ENCODE measurements around the gene RANBP1. TPM values are rescaled to one million over a fixed set of nuclear protein-coding genes. Genes with fewer than 3 reads are reported as not detected.
A peak's percentile ranks its signal among the peaks of the same experiment; 100 is the strongest.

Gene RANBP1
- total and polyA plus RNA-seq, 9 of the 15 experiments (the other 6 are each of a cell fraction or from before 2014, with no cell fraction given): 162 to 2,891 (median 1,289) TPM

DNA sequence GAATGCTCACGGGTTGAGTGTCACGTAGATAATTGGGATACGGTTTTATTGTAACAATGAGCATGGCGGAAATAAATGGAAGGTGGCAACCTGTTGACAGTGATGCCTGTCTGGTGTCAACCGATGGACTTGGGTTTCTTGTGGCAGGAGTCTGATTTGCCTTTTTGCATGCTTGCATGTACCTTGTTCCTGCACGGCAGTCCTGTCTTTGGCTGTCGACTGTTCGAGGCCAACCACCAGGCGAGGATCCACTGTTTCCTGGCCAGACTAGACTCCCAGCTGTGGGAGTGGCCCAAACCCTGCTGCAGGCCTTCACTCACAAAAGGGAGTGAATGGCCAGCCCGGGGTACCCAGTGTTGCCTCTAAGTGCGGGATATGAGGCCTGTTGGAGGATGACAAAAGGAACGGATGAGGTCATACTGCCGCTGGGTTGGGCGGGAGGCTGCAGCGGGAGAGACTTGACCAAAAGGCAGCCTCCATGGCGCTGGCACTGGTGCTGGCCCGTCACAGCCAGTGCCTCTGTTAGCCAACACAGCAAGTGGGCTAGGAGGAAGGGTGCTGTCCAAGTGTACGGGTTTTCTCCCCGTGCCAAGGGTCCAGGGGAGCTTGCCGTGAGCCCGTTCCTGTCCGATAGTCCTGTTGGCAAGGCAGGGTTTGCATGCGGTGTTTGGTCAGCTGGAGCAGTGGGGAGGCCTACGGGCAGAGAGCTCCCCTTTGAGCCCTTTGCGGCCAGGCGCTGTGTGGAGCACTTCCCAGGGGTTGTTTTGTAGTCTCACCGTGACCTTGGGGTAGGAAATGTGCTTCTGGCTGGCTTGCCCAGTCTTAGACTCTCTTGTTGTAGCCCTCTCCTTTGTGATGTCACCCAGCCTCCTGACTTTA is 34.9 kb upstream of the RANBP1 start (continued):
- TF ChIP-seq FOXM1 (IDR thresholded peaks at IDR 0.05; ENCODE audit: low read depth) (no peak), FOXM1 (CRISPR knock-in tag; IDR thresholded peaks at IDR 0.05; ENCODE audit: low read depth) (no peak), JUN (IDR thresholded peaks at IDR 0.05; ENCODE audit: borderline replicate concordance, low read depth, low read length) (peak; percentile 95), JUN (CRISPR knock-in tag; IDR thresholded peaks at IDR 0.05; ENCODE audit: borderline replicate concordance) (no peak), ZNF644 (tag; IDR thresholded peaks at IDR 0.05; ENCODE audit: low read depth) (no peak), ZNF408 (CRISPR knock-in tag; IDR thresholded peaks at IDR 0.05; ENCODE audit: low read depth) (0 out of 2 replicates have a peak, but pooled peaks have one; percentile 46), SP2 (IDR thresholded peaks at IDR 0.05; ENCODE audit: extremely low read depth, low read depth, low read length, poor library complexity, severe bottlenecking) (peak; percentile 11), RBM39 (optimal IDR thresholded peaks at IDR 0.05; ENCODE audit: low read depth, low read length) (peak; percentile 91), ZFP1 (CRISPR knock-in tag; IDR thresholded peaks at IDR 0.05) (no peak), NR2C2 (CRISPR knock-in tag; IDR thresholded peaks at IDR 0.05) (no peak), NR2C2 (tag; IDR thresholded peaks at IDR 0.05) (no peak), ZNF165 (CRISPR knock-in tag; IDR thresholded peaks at IDR 0.05; ENCODE audit: borderline replicate concordance) (peak; percentile 1; the same call in 1 of the 2 replicates), CBFA2T2 (conservative IDR thresholded peaks at IDR 0.05) (no peak), PHF20 (IDR thresholded peaks at IDR 0.05; ENCODE audit: partially characterized antibody) (no peak), ZNF133 (CRISPR knock-in tag; IDR thresholded peaks at IDR 0.05) (peak; percentile 77; the same call in 1 of the 2 replicates), STAT5B (CRISPR knock-in tag; IDR thresholded peaks at IDR 0.05) (no peak), ZFP36 (IDR thresholded peaks at IDR 0.05; ENCODE audit: low read depth, low read length, partially characterized antibody) (peak; percentile 33), ZNF785 (CRISPR knock-in tag; IDR thresholded peaks at IDR 0.05) (no peak), SMARCB1 (IDR thresholded peaks at IDR 0.05; ENCODE audit: insufficient read length, low read depth) (no peak), MAZ (CRISPR knock-in tag; conservative IDR thresholded peaks at IDR 0.05 in 1 of 2, IDR thresholded peaks at IDR 0.05 in 1 of 2) (peak in 1 of 2 experiments; percentile 65; a peak in 1 of 4 replicates), KDM2B (CRISPR knock-in tag; IDR thresholded peaks at IDR 0.05) (no peak; the same call in 1 of the 2 replicates), XRCC5 (IDR thresholded peaks at IDR 0.05; ENCODE audit: low read depth, low read length) (no peak)
- TF ChIP-seq, protein P1, sequence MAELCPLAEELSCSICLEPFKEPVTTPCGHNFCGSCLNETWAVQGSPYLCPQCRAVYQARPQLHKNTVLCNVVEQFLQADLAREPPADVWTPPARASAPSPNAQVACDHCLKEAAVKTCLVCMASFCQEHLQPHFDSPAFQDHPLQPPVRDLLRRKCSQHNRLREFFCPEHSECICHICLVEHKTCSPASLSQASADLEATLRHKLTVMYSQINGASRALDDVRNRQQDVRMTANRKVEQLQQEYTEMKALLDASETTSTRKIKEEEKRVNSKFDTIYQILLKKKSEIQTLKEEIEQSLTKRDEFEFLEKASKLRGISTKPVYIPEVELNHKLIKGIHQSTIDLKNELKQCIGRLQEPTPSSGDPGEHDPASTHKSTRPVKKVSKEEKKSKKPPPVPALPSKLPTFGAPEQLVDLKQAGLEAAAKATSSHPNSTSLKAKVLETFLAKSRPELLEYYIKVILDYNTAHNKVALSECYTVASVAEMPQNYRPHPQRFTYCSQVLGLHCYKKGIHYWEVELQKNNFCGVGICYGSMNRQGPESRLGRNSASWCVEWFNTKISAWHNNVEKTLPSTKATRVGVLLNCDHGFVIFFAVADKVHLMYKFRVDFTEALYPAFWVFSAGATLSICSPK (IDR thresholded peaks at IDR 0.05; ENCODE audit: borderline replicate concordance): no peak
- TF ChIP-seq, protein P2, sequence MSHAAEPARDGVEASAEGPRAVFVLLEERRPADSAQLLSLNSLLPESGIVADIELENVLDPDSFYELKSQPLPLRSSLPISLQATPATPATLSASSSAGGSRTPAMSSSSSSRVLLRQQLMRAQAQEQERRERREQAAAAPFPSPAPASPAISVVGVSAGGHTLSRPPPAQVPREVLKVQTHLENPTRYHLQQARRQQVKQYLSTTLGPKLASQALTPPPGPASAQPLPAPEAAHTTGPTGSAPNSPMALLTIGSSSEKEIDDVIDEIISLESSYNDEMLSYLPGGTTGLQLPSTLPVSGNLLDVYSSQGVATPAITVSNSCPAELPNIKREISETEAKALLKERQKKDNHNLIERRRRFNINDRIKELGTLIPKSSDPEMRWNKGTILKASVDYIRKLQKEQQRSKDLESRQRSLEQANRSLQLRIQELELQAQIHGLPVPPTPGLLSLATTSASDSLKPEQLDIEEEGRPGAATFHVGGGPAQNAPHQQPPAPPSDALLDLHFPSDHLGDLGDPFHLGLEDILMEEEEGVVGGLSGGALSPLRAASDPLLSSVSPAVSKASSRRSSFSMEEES (CRISPR knock-in tag; IDR thresholded peaks at IDR 0.05): peak; percentile 19; the same call in 1 of the 2 replicates
- TF ChIP-seq, protein P3, sequence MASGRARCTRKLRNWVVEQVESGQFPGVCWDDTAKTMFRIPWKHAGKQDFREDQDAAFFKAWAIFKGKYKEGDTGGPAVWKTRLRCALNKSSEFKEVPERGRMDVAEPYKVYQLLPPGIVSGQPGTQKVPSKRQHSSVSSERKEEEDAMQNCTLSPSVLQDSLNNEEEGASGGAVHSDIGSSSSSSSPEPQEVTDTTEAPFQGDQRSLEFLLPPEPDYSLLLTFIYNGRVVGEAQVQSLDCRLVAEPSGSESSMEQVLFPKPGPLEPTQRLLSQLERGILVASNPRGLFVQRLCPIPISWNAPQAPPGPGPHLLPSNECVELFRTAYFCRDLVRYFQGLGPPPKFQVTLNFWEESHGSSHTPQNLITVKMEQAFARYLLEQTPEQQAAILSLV (tag; IDR thresholded peaks at IDR 0.05): no peak

All from K562 (cell line).